Measurements from ENCODE around the gene STIM1. TPM values are rescaled to one million over a fixed set of nuclear protein-coding genes. Genes with fewer than 3 reads are reported as not detected.
A peak's percentile ranks its signal among the peaks of the same experiment; 100 is the strongest.

Gene STIM1
- total RNA-seq, 1 experiment from 2014 or later, result 18.0 TPM

GRCh38 chr11:3893311-3893710, 37.8 kb downstream of the STIM1 start (continued):
- TF ChIP-seq, protein P1, sequence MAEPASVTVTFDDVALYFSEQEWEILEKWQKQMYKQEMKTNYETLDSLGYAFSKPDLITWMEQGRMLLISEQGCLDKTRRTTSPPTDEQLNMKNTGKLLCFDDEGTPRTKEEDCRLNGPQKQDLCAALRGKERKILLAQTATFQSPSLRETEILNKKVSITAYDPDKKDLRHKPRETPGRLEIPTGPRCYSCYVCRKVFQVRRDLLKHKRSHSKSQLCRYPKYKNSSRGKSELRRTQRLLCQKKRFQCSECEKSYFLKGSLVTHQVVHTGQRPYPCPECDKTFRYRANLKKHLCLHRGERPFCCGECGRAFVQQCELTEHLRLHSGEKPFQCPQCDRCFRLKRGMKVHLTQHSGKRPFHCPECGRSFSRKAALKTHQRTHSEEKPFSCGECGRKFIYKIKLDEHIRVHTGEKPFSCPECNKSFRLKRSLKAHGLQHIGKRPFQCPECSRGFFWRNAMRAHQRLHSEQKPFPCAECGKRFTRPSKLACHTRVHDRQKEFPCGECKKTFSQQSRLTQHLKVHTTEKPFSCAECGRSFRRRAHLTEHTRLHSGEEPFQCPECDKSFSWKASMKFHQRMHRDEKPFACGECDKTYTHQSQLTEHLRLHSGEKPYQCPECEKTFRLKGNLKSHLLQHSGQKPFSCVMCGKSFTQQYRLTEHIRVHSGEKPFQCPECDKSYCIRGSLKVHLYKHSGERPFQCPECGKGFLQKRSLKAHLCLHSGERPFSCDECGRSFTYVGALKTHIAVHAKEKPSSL (CRISPR knock-in tag; conservative IDR thresholded peaks at IDR 0.05), result no peak
- TF ChIP-seq NFYB (CRISPR knock-in tag; conservative IDR thresholded peaks at IDR 0.05; ENCODE audit: low read depth) (no peak), NFATC4 (CRISPR knock-in tag; IDR thresholded peaks at IDR 0.05) (no peak)
- TF ChIP-seq, protein P2, sequence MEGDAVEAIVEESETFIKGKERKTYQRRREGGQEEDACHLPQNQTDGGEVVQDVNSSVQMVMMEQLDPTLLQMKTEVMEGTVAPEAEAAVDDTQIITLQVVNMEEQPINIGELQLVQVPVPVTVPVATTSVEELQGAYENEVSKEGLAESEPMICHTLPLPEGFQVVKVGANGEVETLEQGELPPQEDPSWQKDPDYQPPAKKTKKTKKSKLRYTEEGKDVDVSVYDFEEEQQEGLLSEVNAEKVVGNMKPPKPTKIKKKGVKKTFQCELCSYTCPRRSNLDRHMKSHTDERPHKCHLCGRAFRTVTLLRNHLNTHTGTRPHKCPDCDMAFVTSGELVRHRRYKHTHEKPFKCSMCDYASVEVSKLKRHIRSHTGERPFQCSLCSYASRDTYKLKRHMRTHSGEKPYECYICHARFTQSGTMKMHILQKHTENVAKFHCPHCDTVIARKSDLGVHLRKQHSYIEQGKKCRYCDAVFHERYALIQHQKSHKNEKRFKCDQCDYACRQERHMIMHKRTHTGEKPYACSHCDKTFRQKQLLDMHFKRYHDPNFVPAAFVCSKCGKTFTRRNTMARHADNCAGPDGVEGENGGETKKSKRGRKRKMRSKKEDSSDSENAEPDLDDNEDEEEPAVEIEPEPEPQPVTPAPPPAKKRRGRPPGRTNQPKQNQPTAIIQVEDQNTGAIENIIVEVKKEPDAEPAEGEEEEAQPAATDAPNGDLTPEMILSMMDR (IDR thresholded peaks at IDR 0.05), result no peak
- TF ChIP-seq, protein P3, sequence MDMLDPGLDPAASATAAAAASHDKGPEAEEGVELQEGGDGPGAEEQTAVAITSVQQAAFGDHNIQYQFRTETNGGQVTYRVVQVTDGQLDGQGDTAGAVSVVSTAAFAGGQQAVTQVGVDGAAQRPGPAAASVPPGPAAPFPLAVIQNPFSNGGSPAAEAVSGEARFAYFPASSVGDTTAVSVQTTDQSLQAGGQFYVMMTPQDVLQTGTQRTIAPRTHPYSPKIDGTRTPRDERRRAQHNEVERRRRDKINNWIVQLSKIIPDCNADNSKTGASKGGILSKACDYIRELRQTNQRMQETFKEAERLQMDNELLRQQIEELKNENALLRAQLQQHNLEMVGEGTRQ (CRISPR knock-in tag; IDR thresholded peaks at IDR 0.05), result no peak

GRCh38 chr11:3894128-3894731, 38.8 kb downstream of the STIM1 start:
- Mint-ChIP-seq H3K36me3 (no peaks in the 10 kb centered on the region), H3K4me1 (no peaks in the 10 kb centered on the region), H3K4me3 (no peak overlapping the region), H3K9me3 (no peaks in the 10 kb centered on the region), H3K27ac (peak overlapping the region; percentile 22; the same call in 1 of the 2 replicates), H3K27me3 (ENCODE audit: low read depth) (no peaks in the 10 kb centered on the region)
- DNase-seq (ENCODE audit: low spot score) (no peak), ATAC-seq (no peak)
- TF ChIP-seq PRDM15 (CRISPR knock-in tag; IDR thresholded peaks at IDR 0.05) (no peak), ZNF232 (CRISPR knock-in tag; IDR thresholded peaks at IDR 0.05) (no peak), STAT6 (CRISPR knock-in tag; conservative IDR thresholded peaks at IDR 0.05; ENCODE audit: low read depth) (no peak), SOX15 (CRISPR knock-in tag; IDR thresholded peaks at IDR 0.05) (no peak), MYBL2 (CRISPR knock-in tag; IDR thresholded peaks at IDR 0.05) (no peak), FOXP1 (CRISPR knock-in tag; IDR thresholded peaks at IDR 0.05; ENCODE audit: borderline replicate concordance) (no peak), RORB (CRISPR knock-in tag; IDR thresholded peaks at IDR 0.05) (no peak), OVOL2 (CRISPR knock-in tag; IDR thresholded peaks at IDR 0.05; ENCODE audit: borderline replicate concordance) (no peak), GTF2I (CRISPR knock-in tag; conservative IDR thresholded peaks at IDR 0.05) (no peak), ZSCAN18 (CRISPR knock-in tag; IDR thresholded peaks at IDR 0.05) (no peak), PRRX2 (CRISPR knock-in tag; IDR thresholded peaks at IDR 0.05) (no peak)
- TF ChIP-seq, protein P4, sequence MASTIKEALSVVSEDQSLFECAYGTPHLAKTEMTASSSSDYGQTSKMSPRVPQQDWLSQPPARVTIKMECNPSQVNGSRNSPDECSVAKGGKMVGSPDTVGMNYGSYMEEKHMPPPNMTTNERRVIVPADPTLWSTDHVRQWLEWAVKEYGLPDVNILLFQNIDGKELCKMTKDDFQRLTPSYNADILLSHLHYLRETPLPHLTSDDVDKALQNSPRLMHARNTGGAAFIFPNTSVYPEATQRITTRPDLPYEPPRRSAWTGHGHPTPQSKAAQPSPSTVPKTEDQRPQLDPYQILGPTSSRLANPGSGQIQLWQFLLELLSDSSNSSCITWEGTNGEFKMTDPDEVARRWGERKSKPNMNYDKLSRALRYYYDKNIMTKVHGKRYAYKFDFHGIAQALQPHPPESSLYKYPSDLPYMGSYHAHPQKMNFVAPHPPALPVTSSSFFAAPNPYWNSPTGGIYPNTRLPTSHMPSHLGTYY (CRISPR knock-in tag; IDR thresholded peaks at IDR 0.05), result no peak
- TF ChIP-seq, protein P5, sequence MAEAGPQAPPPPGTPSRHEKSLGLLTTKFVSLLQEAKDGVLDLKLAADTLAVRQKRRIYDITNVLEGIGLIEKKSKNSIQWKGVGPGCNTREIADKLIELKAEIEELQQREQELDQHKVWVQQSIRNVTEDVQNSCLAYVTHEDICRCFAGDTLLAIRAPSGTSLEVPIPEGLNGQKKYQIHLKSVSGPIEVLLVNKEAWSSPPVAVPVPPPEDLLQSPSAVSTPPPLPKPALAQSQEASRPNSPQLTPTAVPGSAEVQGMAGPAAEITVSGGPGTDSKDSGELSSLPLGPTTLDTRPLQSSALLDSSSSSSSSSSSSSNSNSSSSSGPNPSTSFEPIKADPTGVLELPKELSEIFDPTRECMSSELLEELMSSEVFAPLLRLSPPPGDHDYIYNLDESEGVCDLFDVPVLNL (CRISPR knock-in tag; IDR thresholded peaks at IDR 0.05; ENCODE audit: borderline replicate concordance, low read depth), result no peak
- TF ChIP-seq, protein P2 (IDR thresholded peaks at IDR 0.05), result no peak
- POLR2A ChIA-PET, result no interaction called here
- CTCF ChIA-PET, result interaction anchor here (1.4 kb wide), 1 partner anchor 39 kb away, joined by 3 read pairs; no protein-coding TSS in a partner anchor

All from WTC11 (cell line).